ENCODE measurements around the gene PLSCR1.

PLSCR1 gene, protein sequence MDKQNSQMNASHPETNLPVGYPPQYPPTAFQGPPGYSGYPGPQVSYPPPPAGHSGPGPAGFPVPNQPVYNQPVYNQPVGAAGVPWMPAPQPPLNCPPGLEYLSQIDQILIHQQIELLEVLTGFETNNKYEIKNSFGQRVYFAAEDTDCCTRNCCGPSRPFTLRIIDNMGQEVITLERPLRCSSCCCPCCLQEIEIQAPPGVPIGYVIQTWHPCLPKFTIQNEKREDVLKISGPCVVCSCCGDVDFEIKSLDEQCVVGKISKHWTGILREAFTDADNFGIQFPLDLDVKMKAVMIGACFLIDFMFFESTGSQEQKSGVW

DNA sequence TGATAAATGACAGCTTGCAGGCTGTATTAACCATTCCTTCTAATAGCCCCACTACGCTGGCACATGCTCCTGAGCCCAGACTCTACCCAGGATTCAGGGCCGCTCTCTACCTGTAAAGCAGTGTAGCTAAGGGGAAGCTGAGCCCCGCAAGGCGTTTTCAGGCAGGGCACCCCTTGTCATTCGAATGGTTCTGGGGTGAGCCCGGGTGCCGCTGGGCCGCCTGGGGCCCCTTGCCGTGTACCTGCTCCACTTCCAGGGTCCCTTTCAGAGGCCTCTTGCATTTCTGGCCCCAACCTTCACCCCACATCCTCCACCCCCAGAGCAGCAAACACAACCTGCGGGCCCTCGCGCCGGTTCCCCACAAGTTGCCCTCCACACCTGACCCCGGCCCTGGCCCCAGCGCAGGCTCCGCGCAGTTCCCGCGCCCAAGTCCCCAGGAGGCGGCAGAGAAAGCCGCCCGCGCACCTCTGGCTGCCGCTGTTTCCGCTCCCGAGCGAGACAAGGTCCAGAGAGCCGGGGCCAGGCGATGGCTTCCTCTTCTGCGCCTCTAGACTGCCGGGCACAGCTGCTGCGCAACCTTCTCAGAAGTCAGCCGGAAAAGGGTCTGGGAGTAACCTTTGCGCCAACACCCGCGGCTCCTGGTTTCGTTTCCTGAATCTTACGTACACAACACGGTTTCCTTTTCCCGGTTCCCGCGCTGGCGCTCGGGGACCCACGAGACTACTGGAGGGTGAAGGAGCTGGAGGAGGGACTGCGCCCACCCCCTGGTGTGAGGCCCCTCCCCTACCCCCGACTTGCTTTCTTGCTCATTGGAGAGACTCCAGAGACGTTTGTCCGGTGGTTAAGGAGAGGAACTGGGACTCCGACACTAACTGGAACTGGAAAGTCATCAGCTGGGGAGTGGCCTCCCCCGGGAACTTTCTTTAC is at the start of gene PLSCR1:
Gene PLSCR1, minus strand, starts transcription at position 606 of the 927 bp plus-strand sequence. CDS start 8,055 bp downstream, outside the sequence.
- in situ Hi-C loops (cut with MboI; ENCODE audit: low sequenced_read_pairs): no loop called here

DNA sequence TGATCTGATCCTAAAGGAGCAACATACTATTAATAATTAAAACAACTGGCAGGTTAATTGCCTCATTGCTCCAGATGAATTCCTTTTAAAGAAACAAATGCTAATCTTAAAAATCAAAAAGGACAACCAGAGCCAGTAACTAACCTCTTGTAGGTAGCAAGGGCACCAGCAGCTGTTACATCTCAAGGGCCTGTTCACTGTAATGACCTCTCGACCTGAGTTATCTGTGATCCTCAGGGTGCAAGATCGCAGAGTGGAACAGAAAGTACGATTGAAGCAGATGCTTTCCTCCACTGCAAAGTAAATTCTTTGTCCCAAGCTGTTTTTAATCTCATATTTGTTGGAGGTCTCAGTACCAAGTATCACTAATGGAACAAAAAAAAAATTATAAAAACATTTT is 49.4 kb upstream of the PLSCR1 start:
- in situ Hi-C loops (cut with MboI; ENCODE audit: low sequenced_read_pairs): no loop called here

DNA sequence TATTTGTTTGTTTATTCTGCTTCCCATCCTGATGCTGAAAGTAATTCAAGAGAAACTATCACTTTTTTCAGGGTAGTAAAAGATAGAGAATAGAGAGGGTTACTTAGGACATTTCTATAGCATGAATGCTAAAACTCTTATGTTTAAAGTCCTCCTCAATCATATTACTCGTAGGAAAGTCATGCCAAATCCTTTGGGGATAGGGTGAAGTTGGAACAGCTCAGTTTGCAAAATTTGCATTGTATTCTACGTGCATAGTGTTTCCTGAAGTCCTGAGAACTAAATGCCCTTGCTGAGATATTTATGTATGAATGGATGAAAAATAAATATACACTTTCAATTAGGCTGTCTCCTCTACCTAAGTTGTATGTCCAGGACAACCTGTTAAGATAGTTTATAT is 46.1 kb upstream of the PLSCR1 start:
- in situ Hi-C loops (cut with MboI; ENCODE audit: low sequenced_read_pairs): no loop called here

DNA sequence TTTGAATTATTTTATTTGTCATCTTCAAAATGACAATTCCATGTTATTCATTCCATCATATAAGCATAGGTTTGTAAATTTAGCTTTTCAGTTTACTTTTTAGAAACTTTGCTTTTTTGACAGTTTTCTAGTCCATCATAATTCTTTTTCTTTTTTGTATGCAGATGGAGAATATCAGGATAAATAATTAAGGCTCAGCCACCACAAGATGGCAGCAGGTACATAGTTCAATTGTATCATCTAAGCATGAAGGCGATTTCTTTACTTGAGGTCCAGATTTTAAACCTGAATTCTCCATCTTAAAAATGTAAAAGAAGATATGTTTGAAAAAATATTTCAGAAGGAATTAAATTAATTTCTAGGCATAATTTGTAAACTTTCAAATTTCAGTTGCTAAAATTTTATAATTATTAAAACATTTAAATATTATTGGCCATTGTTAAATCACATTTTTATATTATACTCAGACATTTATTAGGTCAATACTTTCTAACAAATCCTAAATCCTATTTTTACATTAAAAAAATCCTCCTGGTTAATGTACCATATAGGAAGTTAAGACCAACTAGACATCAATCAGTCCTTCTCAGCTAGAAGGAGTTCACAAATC is 45.6 kb upstream of the PLSCR1 start:
- in situ Hi-C loops (cut with MboI; ENCODE audit: low sequenced_read_pairs): no loop called here

DNA sequence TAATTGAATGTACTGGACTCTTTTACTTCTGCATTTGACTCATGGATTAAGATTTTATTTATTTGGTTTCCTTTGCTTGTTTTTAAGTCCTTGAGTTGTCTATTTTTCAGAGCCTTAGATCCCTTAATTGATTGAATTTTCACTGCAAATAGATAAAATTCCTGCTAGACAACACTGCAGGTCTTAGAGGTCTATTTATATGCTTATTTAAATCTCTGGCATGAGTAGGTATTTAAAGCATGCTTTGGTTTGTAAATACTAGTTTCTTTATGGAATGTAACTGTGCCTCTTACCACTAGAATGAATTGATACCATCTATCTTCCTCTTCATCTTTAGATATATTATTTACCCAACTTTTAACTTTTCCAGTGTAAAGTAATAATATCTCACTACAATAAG is 40.7 kb upstream of the PLSCR1 start:
- in situ Hi-C loops (cut with MboI; ENCODE audit: low sequenced_read_pairs): no loop called here

DNA sequence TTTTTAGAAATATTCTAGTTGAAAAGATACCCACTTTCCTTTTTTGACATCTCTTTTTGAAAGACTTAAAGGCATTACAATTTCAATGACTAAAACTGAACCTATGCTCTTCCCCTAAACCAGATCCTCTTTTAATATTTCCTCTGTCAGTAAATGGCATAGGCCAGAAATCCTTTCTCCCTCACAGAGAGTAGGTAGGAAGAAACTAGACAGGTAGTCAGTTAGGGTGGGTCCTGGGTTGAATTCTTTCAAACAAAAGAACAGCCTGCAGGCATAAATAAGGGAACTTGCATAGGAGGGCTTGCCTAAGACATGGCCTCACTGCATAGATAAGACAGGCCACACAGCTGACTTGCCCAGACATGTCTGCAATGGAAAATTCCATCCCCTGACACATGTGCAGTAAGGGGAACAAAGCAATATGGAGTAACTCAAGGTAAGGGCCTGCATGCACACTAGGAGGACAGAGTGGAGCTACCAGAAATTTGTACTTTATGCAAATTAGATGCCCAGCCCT is 37.6 kb upstream of the PLSCR1 start:
- in situ Hi-C loops (cut with MboI; ENCODE audit: low sequenced_read_pairs): no loop called here

DNA sequence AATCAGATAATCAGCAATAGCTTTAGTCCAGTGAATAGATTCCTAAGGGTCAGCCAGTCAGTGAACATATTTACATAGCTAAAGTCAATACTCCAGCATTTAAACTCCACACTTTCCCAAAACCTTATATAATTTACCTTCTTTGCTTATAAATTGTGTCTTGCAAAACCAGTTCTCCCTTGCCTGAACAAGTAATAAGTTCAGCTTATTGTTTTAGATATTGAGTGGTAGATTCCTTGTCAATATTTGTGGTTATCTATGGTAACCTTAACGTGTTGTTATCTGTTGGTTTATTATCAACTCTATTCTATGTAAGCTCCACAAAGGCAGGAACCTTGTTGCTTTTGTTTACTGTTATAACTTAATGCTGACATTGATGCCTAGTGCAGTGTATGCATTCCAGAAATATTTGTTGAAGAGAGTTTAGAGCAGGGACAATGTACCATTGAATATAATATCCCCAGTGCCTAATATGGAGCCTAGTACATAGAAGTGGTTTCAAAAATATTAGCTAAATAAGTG is 36.7 kb upstream of the PLSCR1 start:
- in situ Hi-C loops (cut with MboI; ENCODE audit: low sequenced_read_pairs): no loop called here

DNA sequence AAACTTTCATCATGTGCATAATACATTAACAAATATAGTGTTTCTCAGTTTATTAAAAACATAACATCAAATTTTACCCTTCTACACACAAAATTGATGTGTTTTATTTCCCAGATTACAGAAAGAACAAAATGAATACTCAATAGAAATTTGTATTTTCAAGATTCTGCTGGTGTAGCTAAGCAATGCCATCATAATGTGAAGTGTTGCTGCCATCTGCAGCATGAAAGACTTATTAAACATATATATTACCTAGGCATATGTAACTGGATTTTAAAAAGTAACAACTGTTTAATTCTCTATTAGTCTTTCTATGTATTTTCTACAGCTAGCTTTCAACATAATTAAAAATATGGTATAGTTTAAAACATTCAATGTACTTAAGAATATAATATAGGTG is 33.3 kb upstream of the PLSCR1 start:
- in situ Hi-C loops (cut with MboI; ENCODE audit: low sequenced_read_pairs): no loop called here

DNA sequence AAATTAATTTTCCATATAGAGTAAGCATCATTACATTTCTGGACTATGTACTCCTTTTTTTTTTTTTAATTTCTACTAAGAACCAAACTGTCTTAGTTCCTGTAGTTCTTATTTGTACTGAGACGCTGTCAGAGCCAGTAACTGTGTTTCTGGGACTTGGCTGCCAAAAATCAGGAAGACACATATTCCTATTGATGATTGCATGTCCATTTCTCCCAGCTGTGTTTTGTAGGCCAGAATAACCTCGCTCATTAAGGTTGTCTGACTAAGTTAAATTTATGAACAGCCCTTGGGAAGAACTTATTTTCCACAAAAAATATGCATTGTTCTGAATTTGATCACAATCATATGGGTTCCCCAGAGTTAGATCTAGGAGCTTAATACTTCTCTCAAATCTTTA is 31.2 kb upstream of the PLSCR1 start:
- in situ Hi-C loops (cut with MboI; ENCODE audit: low sequenced_read_pairs): no loop called here

DNA sequence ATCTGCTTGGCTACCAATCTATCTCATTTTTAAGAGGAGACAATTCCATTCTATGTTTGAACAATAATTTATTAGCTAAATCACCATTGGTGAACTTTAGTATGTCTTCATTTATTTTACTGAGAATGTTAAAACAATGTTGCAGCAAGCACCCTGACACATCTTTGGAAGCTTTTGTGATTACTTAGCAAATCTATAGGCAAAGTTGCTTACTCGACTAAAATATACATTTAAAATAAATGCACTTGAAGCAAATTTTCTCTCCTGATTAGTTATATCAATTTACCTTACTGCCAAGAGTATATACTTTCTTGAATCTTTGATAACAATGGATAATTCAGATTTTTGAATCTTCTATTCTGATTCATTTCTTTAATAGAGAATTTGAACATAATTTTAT is 29.8 kb upstream of the PLSCR1 start:
- in situ Hi-C loops (cut with MboI; ENCODE audit: low sequenced_read_pairs): no loop called here

DNA sequence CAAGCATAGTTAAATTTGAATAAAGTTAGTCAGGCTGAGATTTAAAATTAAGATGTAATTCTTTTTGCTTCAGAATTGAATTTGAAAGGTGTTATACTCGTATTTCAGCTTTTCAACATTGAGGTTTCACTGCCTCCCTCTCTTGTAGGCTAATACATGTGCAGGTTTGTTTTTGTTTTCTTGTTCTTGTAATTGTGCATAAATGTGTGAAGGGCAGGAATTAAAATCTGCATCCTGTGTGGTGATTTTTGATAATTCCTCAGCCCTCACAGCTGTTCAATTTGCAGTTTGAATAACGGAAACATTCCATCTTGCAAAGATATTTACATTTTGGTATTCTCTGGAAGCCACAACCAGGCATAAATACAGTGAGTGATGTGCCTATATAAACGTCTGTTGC is 24.9 kb upstream of the PLSCR1 start:
- in situ Hi-C loops (cut with MboI; ENCODE audit: low sequenced_read_pairs): no loop called here

DNA sequence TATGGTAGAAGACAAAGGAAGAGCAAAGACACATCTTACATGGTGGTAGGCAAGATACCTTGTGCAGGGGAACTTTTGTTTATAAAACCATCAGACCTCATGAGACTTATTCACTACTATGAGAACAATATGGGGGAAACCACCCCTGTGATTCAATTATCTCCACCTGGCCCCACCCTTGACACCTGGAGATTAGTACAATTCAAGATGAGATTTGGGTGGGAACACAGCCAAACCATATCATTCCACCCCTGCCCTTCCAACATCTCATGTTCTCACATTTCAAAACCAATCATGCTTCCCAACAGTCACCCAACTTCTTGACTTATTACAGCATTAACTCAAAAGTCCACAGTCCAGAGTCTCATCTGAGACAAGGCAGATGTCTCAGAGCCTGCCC is 21.7 kb upstream of the PLSCR1 start:
- in situ Hi-C loops (cut with MboI; ENCODE audit: low sequenced_read_pairs): no loop called here

DNA sequence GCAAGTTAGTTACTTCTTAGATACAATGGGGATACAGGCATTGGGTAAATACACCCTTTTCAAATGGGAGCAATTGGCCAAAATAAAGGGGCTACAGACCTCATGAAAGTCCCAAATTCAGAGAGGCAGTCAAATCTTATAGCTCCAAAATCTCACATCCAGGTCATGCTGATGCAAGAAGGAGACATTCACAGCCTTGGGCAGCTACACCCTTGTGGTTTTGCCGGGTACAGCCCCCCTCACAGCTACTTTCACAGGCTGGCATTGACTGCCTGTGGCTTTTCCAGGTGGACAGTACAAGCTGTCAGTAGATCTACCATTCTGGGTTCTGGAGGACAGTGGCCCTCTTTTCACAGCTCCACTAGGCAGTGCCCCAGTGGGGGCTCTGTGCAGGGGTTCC is 17.5 kb upstream of the PLSCR1 start:
- in situ Hi-C loops (cut with MboI; ENCODE audit: low sequenced_read_pairs): no loop called here

DNA sequence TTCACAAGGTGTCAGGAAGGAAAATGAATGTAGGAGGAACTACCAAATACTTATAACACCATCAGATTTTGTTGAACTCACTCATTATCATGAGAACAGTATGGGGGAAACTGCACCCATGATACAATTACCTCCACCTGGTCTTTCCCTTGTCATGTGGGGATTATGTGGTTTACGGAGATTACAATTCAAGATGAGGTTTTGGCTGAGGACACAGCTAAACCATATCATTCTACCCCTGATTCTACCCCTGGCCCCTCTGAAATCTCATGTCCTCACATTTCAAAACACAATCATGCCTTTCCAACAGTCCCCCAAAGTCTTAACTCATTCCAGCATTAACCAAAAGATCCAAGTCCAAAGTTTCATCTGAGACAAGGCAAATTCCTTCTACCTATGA is 17.1 kb upstream of the PLSCR1 start:
- in situ Hi-C loops (cut with MboI; ENCODE audit: low sequenced_read_pairs): no loop called here

DNA sequence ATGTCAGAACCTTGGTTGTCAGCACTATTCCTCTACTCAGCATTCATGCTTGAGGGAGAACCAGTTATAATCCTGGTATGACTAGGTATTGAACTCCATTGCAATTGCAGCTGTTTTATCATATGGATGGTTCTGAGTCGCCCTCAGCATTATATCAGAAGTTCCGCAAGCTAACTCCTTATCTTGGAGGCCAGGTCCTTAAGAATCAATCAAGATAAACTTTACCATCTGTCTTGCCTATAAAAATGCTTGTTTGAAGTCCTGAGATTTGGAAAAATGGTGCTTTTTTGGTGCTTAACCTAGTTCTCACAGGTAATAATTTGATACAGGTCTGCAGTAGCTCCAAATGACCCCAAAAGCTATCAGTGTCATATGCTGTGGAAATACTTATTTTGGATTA is 16.3 kb upstream of the PLSCR1 start:
- in situ Hi-C loops (cut with MboI; ENCODE audit: low sequenced_read_pairs): no loop called here

DNA sequence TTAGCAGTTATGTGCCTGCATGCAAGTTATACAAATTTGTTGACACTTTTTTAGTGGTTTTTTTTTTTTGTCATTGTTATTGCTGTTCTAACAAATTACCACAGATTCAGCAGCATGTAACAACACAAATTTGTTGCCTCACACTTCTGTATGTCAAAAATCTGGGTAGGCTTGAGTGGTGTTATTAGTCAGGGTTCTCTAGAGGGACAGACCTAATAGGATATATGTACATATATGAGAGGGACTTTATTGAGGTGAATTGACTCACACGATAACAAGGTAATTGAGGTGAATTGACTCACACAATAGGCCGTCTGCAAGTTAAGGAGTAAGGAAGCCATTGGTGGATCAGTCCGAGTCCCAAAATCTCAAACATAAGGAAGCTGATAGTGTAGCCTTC is 15.0 kb upstream of the PLSCR1 start:
- in situ Hi-C loops (cut with MboI; ENCODE audit: low sequenced_read_pairs): no loop called here

DNA sequence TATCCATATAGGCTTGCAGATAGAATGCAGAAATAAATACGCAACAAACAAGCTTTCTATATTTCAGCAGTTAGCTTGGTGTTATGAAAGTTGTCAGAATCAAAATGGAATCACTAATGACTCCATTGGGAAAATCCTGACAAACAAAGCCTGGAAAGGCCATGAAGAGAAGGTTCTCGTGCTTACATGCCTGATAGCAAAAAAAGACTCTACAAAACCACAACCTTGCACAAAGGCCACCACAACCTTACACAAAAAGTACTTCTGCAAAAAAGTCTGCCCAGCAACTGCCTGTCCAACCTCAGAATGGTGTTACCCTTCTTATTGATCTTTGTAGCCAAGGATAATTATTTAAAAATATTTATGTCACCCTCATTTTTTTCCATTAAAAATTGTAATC is 14.4 kb upstream of the PLSCR1 start:
- in situ Hi-C loops (cut with MboI; ENCODE audit: low sequenced_read_pairs): no loop called here

DNA sequence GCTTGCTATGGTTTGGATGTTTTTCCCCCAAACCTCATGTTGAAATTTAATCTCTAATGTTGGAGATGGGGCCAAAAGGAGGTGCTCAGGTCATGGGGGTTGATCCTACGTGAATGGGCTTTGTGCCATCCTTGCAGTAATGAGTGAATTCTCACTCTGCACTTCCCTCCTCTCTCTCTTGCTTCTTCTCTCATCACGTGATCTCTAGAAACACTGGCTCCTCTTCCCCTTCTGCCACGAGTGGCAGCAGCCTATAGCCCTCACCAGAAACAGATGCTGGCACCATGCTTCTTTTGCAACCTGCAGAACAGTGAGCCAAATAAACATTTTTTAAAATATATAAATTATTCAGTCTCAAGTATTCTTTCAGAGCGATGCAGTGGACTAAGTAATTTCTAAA is 13.3 kb upstream of the PLSCR1 start:
- in situ Hi-C loops (cut with MboI; ENCODE audit: low sequenced_read_pairs): no loop called here

DNA sequence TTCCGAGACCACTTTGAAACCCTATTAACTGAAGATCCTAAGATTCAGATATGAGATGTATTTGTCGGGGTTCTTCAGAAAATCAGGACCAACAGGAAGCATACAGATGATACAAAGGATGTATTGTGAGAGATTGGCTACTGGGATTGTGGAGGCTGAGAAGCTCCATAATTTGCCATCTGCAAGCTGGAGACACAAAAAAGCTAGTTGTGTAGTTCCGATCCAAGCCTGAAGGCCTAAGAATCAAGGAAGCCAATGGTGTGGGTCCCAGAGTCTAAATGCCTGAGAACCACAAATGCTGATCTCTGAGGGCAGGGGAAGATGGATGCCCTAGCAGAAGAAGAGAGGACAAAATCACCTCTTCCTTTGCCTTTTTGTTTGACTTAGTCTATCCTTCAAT is 10.9 kb upstream of the PLSCR1 start:
- in situ Hi-C loops (cut with MboI; ENCODE audit: low sequenced_read_pairs): no loop called here

DNA sequence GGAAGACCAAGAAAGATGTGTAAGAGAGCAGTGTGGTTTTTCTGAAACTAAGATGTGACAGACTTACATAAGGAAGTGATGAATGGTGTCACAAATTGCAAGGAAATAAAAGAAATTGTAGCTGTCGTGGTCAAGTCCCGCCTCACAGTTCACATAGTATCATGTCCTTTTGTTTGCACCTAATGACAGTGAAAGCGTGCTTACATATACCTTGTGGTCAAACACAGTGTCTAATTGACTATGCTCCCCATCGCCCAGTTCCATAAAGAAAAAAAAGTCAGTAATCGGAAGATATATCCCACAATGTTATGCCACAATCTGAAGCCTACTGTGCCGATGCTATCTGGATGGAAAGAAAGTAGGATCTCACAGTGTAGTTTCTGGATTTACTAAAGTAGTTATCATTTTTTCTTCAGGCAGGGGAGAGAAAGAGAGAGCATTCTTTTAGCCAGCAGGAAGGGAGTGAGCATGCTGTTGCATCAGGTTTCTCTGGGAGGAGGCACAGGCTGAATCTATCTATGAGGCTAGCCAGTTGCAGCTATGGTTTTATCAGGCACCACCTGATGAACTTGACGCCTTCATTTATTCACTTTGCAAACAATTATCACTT is 9.8 kb upstream of the PLSCR1 start:
- in situ Hi-C loops (cut with MboI; ENCODE audit: low sequenced_read_pairs): no loop called here

All from hTERT RPE-1 (cell line).